ENCODE results near the gene CPT1C.

CPT1C gene

DNA sequence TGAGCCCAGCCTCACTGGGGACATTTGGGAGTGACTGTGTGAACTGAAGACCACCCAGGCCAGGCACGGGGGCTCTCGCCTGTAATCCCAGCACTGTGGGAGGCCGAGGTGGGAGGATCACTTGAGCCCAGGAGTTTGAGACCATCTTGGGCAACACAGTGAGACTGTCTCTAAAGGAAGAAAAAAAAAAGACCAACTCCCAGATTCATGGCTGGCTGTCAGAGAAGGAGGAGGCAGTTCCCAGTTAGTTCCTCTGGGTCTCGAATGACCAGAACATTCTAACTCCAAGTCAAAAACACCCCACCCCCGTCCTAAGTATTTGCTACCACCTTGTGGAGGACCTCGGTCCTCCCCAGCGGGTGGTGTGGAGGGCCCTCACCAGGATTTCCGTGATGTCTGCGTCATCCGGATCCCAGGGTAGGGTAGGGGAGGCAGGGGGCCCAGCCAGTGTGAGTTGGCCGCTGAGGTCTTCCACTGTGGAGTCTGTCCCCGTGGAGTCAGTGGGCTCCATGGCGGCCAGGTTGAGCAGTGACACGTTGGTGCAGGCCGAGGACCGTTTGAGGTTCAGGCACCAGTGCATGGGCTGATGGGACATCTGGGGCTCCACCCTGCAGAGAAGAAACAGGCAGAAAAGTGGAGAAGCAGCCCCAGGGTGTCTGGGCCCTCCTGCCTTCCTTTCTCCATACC is 70.9 kb downstream of the CPT1C start:
- DNase-seq (ENCODE audit: low spot score), result peak; percentile 9

DNA sequence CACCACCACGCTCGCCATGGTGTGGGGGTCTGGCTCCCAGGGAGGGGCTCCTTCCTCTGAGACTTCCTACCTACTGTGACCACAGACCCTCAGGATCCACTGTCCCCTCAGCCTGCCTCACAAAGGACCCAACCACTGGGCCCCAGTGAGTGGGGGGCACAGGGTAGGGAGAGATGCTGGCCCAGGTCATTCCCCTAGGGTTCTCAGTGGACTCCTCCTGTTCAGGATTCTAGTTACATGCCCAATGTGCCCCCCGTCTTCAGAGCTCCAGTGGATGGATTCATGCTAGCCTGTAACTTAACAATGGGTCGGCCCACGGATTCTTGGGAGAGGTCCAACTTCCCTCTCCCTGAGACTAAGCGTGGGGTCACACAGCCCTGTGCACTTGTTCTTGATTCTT is 72.3 kb downstream of the CPT1C start, which contains the start of gene TSKS:
TSS of gene TSKS (minus strand) at position 77 of the 400 bp plus-strand sequence. CDS start at position 18, 59 bp downstream.
- DNase-seq (ENCODE audit: low spot score), result no peak
